Choroid plexus epithelial cell (primary cell): ENCODE results near the gene ARPIN.

Experiments used
- DNase-seq: peaks from one replicate; pipeline ENCODE4 v3.0.0-alpha.2; 2010; ENCODE audit warnings: low read depth
- H3K4me3 ChIP-seq: 2 replicates; pipeline ENCODE4 v1.5.1; 2011; ENCODE audit warnings: low read depth, mild to moderate bottlenecking, control low read depth, low read length, moderate library complexity
- CTCF ChIP-seq: conservative IDR thresholded peaks from 2 replicates; pipeline ENCODE4 v1.5.1; 2011; ENCODE audit warnings: low read depth, mild to moderate bottlenecking, control low read depth, inconsistent platforms, low read length, moderate library complexity

The ARPIN gene

GRCh38 chr15:89908226-89908625, 4.5 kb downstream of the ARPIN start:
- no peak overlapping the region for H3K4me3 ChIP-seq
- no peak for TF ChIP-seq CTCF
- no peak for DNase-seq

GRCh38 chr15:89907289-89907688, 5.5 kb downstream of the ARPIN start:
- no peak for DNase-seq
- no peak for TF ChIP-seq CTCF
- H3K4me3 ChIP-seq, result no peak overlapping the region

- no peak for DNase-seq
- no peak for TF ChIP-seq CTCF
- no peak overlapping the region for H3K4me3 ChIP-seq
Measured at GRCh38 chr15:89905846-89906378, 6.8 kb downstream of the ARPIN start.

GRCh38 chr15:89904519-89904918, 8.2 kb downstream of the ARPIN start:
- DNase-seq, result no peak
- TF ChIP-seq CTCF, result no peak
- no peak overlapping the region for H3K4me3 ChIP-seq

- no peak overlapping the region for H3K4me3 ChIP-seq
- no peak for TF ChIP-seq CTCF
- no peak for DNase-seq
Measured at GRCh38 chr15:89903858-89904130, 9.0 kb downstream of the ARPIN start.

GRCh38 chr15:89903015-89903857, 9.5 kb downstream of the ARPIN start:
- TF ChIP-seq CTCF, result no peak
- no peak overlapping the region for H3K4me3 ChIP-seq
- DNase-seq, result no peak

GRCh38 chr15:89900849-89901248, 11.9 kb downstream of the ARPIN start:
- no peak overlapping the region for H3K4me3 ChIP-seq
- DNase-seq, result no peak
- no peak for TF ChIP-seq CTCF
